A172 (cell line): ENCODE data around the gene CPSF4. TPM values are rescaled to one million over a fixed set of nuclear protein-coding genes. Genes with fewer than 3 reads are reported as not detected.
"Not testable (repeated sequence)": the region's sequence is repeated elsewhere in the genome, so short reads cannot be mapped to it uniquely, and the experiment has no call there.

Experiments used
- DNase-seq: peaks from one replicate; pipeline ENCODE4 v3.0.0-alpha.2; 2015; ENCODE audit warnings: low spot score
- total RNA-seq: library from RNA; depleted of rRNA; stranded (reverse); fragments of >200 nt; shearing (Covaris generic); gene quantifications from 2 replicates; pipeline ENCODE4 v1.2.3, GENCODE V29; 2014; rRNA removed

CPSF4 gene
- total RNA-seq, 1 experiment from 2014 or later: 32.0 TPM

DNA sequence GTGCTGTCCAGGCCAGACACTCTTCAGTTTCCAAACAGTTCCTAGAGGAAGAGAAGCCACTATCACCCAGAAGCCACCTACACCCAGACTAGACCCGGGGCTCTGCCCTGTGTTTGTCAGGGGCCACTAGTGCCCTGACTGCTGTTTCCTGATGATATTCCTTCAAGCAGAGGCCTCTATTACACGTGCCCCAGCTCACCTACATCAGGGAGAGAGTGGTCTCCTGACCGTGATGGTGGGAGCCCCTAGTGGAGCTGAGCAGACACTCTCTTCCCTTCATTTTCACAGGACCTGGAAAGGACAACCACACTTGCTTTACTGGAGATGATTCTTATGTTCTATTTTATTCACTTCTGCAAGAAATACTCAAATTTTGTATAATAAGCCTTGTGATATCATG lies 52.1 kb downstream of the CPSF4 start:
- no peak for DNase-seq

DNA sequence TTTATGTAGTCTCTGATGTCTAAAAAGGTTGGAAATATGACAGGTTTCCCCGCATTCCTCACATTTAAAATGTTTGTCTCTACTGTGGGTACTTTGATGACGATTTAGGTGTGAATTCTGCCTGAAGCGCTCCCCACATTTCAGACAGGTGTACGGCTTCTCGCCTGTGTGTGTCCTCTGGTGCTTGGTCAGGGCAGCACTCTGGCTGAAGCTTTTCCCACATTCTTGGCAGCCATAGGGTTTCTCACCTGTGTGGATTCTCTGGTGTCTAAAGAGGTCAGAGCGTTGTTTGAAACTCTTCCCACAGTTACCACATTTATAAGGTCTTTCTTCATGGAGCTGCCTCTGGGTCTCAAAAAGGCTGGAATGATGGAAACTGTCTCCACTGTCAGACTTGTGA lies 55.1 kb downstream of the CPSF4 start:
- no peak for DNase-seq

GRCh38 chr7:99497766-99498545 lies 59.2 kb downstream of the CPSF4 start:
- no peak for DNase-seq

DNA sequence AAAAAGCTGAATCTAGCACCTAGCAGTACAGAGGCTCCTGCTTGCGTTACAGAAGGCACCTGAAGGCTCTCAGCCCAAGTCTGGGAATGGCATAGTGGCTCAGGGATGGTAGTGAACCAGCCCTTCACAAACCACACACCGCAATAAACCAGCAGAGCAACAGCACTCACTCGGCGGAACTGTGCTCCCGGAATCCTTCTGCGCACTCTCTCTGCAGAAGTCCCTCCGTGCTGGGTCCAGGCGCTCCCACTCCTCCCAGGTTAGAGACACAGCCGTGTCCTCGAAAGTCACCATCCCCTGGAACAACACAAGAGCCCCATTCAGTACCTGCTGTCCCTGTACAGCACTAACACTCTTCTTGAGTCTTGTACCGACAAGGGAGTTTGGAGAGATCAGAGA lies 59.8 kb downstream of the CPSF4 start:
- no peak for DNase-seq

DNA sequence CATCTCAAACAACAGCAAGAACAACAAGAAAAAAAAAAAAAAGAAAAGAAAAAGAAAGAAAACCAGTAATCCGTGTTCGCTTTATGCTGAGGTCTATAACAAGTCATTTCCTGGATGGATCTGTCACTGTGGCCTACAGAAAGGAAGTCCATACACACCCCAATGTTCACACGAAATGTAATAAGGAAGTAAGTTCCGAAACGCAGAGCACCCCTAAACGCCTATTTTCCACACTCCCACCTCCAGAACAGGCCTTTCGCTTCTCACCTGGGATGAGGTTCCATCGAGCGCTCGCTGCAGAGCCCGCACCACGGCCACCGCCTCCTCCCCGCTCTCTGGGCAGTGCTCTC lies 60.6 kb downstream of the CPSF4 start:
- DNase-seq: no peak

GRCh38 chr7:99499721-99500636 lies 61.2 kb downstream of the CPSF4 start, which contains the start of gene ZNF394:
Gene ZNF394 (minus strand): TSS chr7:99500281. CDS start chr7:99500093, 188 bp downstream.
- peak; percentile 92 for DNase-seq

DNA sequence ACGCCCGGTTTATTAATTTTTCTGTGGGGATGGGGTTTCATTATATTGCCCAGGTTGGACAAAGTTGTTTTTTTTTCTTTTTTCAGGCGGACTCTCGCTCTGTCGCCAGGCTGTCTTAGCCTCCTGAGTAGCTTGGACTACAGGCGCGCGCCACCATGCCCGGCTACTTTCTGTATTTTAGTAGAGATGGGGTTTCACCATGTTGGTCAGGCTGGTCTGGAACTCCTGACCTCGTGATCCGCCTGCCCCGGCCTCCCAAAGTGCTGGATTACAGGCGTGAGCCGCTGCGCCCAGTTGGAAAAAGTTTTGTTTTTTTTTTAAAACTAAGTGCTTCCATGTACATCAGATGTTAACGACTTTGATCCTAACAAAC lies 61.9 kb downstream of the CPSF4 start:
- no peak for DNase-seq

DNA sequence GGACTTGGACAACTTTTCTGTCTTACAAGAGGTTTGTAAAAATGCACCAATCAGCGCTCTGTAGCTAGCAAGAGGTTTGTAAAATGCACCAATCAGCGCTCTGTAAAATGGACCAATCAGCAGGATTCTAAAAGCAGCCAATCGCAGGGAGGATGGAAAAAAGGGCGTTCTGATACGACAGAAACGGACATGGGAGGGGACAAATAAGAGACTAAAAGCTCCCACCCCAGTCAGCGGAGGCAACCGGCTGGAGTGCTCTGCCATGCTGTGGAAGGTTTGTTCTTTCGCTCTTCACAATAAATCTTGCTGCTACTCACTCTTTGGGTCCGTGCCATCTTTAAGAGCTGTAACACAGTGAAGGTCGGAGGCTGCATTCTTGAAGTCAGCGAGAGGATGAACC lies 62.5 kb downstream of the CPSF4 start:
- DNase-seq: not testable (repeated sequence)

- DNase-seq: no peak
Observed at GRCh38 chr7:99504281-99504602, 65.5 kb downstream of the CPSF4 start.

DNA sequence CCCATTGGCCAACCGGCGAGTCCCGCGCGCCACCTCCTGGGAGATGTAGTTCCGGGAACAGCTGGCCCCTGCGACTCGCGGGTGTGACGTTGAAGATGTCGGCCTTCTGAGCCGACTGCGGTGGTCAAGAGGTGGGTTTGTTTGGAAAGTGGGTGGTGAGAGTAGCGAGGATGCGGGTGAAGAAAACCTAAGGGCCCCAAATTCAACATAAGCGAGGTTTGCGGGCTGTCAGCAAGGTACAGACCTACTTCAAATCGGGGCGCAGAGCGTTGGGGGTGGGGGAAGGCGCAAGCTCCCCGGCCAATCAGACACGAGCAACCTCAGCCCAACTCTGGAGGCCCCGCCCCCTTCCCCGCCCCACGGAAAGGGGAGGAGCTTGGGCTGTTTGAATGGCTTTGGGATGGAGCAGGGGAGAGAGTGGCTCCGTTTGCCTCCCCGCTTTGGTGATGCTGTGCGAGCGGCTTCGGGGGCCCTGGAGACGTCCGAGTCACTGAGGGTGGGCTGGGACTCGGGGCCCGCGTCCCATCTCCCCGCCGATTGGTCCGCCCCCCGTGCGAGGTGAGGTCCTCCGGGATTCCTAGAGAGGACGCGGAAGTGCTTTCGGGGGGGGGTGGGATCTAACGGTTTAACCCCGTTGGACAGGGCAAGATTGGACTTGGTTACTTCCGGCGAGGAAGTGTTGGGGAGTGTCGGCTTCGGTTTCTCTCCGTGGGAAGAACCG lies 66.0 kb downstream of the CPSF4 start, which contains the start of gene ZKSCAN5:
Gene ZKSCAN5, plus strand, starts transcription at position 60 of the 721 bp plus-strand sequence. CDS start 1,383 bp downstream, outside the sequence.
- peak; percentile 95 for DNase-seq

DNA sequence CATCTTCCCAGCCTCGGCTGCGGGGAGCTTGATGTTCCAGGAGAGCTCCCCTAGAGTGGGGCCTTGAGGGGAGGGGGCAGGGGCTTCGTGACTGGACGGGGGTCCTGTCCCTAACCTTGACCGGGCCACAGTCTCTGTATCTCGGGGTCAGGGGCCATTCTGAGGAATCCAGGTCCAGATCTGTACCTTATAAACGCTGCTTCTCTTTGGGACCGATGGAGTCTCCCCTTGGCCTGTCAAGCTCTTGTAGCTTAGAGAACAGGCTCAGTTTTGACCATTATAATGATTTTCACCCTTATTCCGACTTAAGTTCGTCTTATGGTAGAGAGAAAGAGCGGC lies 66.5 kb downstream of the CPSF4 start:
- no peak for DNase-seq

Other genes with a start within 250 kb of the CPSF4 start
- not detected in 2 replicates for gene KPNA7, start 230.8 kb upstream of the CPSF4 start, total RNA-seq
- gene MYH16, start 166.1 kb upstream of the CPSF4 start, total RNA-seq: 0.78 and 1.1 TPM in 2 replicates
- 326 and 351 TPM in 2 replicates for gene ARPC1A, start 113.0 kb upstream of the CPSF4 start, total RNA-seq
- gene ARPC1B, start 64.2 kb upstream of the CPSF4 start, total RNA-seq: 549 and 731 TPM in 2 replicates
- gene PDAP1, start 30.3 kb upstream of the CPSF4 start, total RNA-seq: 236 and 279 TPM in 2 replicates
- gene BUD31, start 30.0 kb upstream of the CPSF4 start, total RNA-seq: 180 and 228 TPM in 2 replicates
- 13.2 and 38.5 TPM in 2 replicates for gene PTCD1, start 145 bp upstream of the CPSF4 start, total RNA-seq
- 430 and 1,432 TPM in 2 replicates for gene ATP5MF, start 27.2 kb downstream of the CPSF4 start, total RNA-seq
- 9.6 and 19.0 TPM in 2 replicates for gene ZNF789, start 33.9 kb downstream of the CPSF4 start, total RNA-seq
- 23.7 and 26.8 TPM in 2 replicates for gene ZNF394, start 61.3 kb downstream of the CPSF4 start, total RNA-seq
- gene ZKSCAN5, start 65.7 kb downstream of the CPSF4 start, total RNA-seq: 16.2 and 17.9 TPM in 2 replicates
- gene FAM200A, start 113.2 kb downstream of the CPSF4 start, total RNA-seq: 11.4 and 12.3 TPM in 2 replicates
- gene ZNF655, start 119.7 kb downstream of the CPSF4 start, total RNA-seq: 90.2 and 92.1 TPM in 2 replicates
- gene TMEM225B, start 159.3 kb downstream of the CPSF4 start, total RNA-seq: not detected in 2 replicates
- 11.7 and 12.1 TPM in 2 replicates for gene ZSCAN25, start 178.0 kb downstream of the CPSF4 start, total RNA-seq
- gene CYP3A5, start 241.1 kb downstream of the CPSF4 start, total RNA-seq: 1.9 and 3.8 TPM in 2 replicates